ENCODE measurements around the gene EZH2. TPM values are rescaled to one million over a fixed set of nuclear protein-coding genes. Genes with fewer than 3 reads are reported as not detected.

EZH2 gene
- polyA plus RNA-seq, 1 of the 3 experiments (the other 2 are of a cell fraction) = 30.6 TPM

- TF ChIP-seq CTCF (IDR thresholded peaks at IDR 0.05) (no peak), JUND (IDR thresholded peaks at IDR 0.05) (no peak), EZH2phosphoT487 (IDR thresholded peaks at IDR 0.05; ENCODE audit: borderline replicate concordance, low read depth) (no peak), NFIC (IDR thresholded peaks at IDR 0.05; ENCODE audit: borderline replicate concordance) (no peak), FOSL2 (IDR thresholded peaks at IDR 0.05; ENCODE audit: borderline replicate concordance, low read depth) (no peak), FOXM1 (IDR thresholded peaks at IDR 0.05; ENCODE audit: low read depth) (no peak), MXI1 (IDR thresholded peaks at IDR 0.05; ENCODE audit: low read depth, low read length) (no peak), EP300 (IDR thresholded peaks at IDR 0.05; ENCODE audit: borderline replicate concordance in 1 of 2, low read depth in 1 of 2, low read length in 1 of 2) (no peak)
These were observed 48.2 kb downstream of the EZH2 start (continued) for GRCh38 chr7:148835854-148836253.

- Histone ChIP-seq H2AFZ (ENCODE audit: low read depth) (no peak overlapping the region), H3K4me2 (no peak overlapping the region), H3K27ac (ENCODE audit: low read depth in 2 of 2, low read length in 1 of 2) (no peak overlapping the region), H3K79me2 (ENCODE audit: insufficient read depth) (peaks cover 98% of the 10 kb centered on the region), H3F3A (replicated peaks; ENCODE audit: insufficient read depth) (peaks cover 11% of the 10 kb centered on the region), H3K9ac (no peak overlapping the region), H3K27me3 (ENCODE audit: insufficient read depth) (no peaks in the 10 kb centered on the region), H4K20me1 (ENCODE audit: insufficient read depth) (peaks cover 5% of the 10 kb centered on the region; the same call in 1 of the 2 replicates), H3K4me3 (ENCODE audit: low read depth in 2 of 2, low read length in 1 of 2) (no peak overlapping the region), H3K9me2 (no peaks in the 10 kb centered on the region), H3K9me3 (no peaks in the 10 kb centered on the region), H3K36me3 (replicated peaks in 1 of 2; ENCODE audit: control insufficient read depth in 1 of 2, insufficient read depth in 2 of 2, low read length in 1 of 2) (peaks cover 25 to 36% of the 10 kb centered on the region in 2 experiments), H3K4me1 (ENCODE audit: control insufficient read depth in 1 of 2, insufficient read depth in 2 of 2, low read depth in 1 of 2, low read length in 1 of 2) (peaks cover 0 to under 1% of the 10 kb centered on the region in 2 experiments; a peak in 1 of 4 replicates)
- ChIA-PET POLR2A (no interaction called here), CTCF (interaction anchor here (3.0 kb wide), 1 partner anchor 22 kb away, joined by 15 read pairs; no protein-coding TSS in a partner anchor)
- no peak for TF ChIP-seq RCOR1 (IDR thresholded peaks at IDR 0.05; ENCODE audit: low read length)
- TF ChIP-seq ELF1 (IDR thresholded peaks at IDR 0.05) = no peak
- 96% methylated on average over 2 of the region's 2 CpGs for WGBS (ENCODE audit: low lambda C conversion rate)
- DNase-seq = no peak
These were observed 49.5 kb downstream of the EZH2 start for GRCh38 chr7:148834605-148835004.

- Histone ChIP-seq H3K27ac (ENCODE audit: low read depth in 2 of 2, low read length in 1 of 2) (no peak overlapping the region), H3K4me1 (ENCODE audit: control insufficient read depth in 1 of 2, insufficient read depth in 2 of 2, low read depth in 1 of 2, low read length in 1 of 2) (no peaks in the 10 kb centered on the region), H3K4me2 (no peak overlapping the region), H3K9me2 (no peaks in the 10 kb centered on the region), H3K9me3 (no peaks in the 10 kb centered on the region), H3K36me3 (replicated peaks in 1 of 2; ENCODE audit: control insufficient read depth in 1 of 2, insufficient read depth in 2 of 2, low read length in 1 of 2) (peaks cover 41 to 53% of the 10 kb centered on the region in 2 experiments), H4K20me1 (ENCODE audit: insufficient read depth) (peaks cover 5% of the 10 kb centered on the region; the same call in 1 of the 2 replicates), H2AFZ (ENCODE audit: low read depth) (no peak overlapping the region), H3K79me2 (ENCODE audit: insufficient read depth) (peaks cover 75% of the 10 kb centered on the region), H3F3A (replicated peaks; ENCODE audit: insufficient read depth) (peaks cover 7% of the 10 kb centered on the region), H3K27me3 (ENCODE audit: insufficient read depth) (no peaks in the 10 kb centered on the region), H3K9ac (no peak overlapping the region), H3K4me3 (ENCODE audit: low read depth in 2 of 2, low read length in 1 of 2) (no peak overlapping the region)
- WGBS (ENCODE audit: low lambda C conversion rate) = 98% methylated on average over 2 of the region's 2 CpGs
- ChIA-PET POLR2A (no interaction called here), CTCF (interaction anchor here (1.3 to 2.5 kb wide), 2 partner anchors 23 to 257 kb away, joined by 4 to 9 read pairs; no protein-coding TSS in a partner anchor)
- TF ChIP-seq CHD2 (IDR thresholded peaks at IDR 0.05; ENCODE audit: low read length, partially characterized antibody) (no peak), NFIC (IDR thresholded peaks at IDR 0.05; ENCODE audit: borderline replicate concordance) (no peak), TAF1 (IDR thresholded peaks at IDR 0.05; ENCODE audit: borderline replicate concordance, low read depth, low read length) (no peak), POLR2AphosphoS5 (IDR thresholded peaks at IDR 0.05; ENCODE audit: low read depth, low read length) (no peak)
- DNase-seq = no peak
These were observed 52.3 kb downstream of the EZH2 start for GRCh38 chr7:148831782-148832181.

Data from SK-N-SH (cell line).